GM12874 (cell line): ENCODE data around the gene ANK3.

Experiments
- TF ChIP-seq, protein P1 (sequence below): IDR thresholded peaks from 2 replicates; pipeline ENCODE4 v1.5.1; 2011; ENCODE audit warnings: low read depth, mild to moderate bottlenecking, control low read depth, low read length, moderate library complexity; ENCODE audit not compliant: insufficient read depth

ANK3 gene

GRCh38 chr10:60257767-60258428 is 131.8 kb downstream of the ANK3 start:
- TF ChIP-seq, protein P1, sequence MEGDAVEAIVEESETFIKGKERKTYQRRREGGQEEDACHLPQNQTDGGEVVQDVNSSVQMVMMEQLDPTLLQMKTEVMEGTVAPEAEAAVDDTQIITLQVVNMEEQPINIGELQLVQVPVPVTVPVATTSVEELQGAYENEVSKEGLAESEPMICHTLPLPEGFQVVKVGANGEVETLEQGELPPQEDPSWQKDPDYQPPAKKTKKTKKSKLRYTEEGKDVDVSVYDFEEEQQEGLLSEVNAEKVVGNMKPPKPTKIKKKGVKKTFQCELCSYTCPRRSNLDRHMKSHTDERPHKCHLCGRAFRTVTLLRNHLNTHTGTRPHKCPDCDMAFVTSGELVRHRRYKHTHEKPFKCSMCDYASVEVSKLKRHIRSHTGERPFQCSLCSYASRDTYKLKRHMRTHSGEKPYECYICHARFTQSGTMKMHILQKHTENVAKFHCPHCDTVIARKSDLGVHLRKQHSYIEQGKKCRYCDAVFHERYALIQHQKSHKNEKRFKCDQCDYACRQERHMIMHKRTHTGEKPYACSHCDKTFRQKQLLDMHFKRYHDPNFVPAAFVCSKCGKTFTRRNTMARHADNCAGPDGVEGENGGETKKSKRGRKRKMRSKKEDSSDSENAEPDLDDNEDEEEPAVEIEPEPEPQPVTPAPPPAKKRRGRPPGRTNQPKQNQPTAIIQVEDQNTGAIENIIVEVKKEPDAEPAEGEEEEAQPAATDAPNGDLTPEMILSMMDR, result no peak

DNA sequence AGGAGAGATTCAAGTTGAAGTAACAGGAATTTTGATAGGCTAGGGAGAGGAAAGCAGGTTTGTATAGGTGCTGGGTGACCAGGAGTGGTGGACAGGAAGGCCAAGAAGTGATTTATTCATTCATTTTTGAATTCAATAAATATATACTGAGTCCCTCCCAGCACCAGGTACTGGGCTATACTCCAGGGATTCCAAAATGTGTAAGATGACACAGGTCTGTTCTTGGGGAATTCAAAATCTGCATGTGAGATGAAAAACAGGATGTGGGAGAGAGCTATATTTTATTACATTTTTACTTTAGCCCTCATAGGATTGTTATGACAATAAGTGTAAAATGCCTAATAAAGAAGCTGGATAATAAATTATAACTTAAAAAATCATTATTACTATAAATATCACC is 134.9 kb downstream of the ANK3 start:
- TF ChIP-seq, protein P1, result no peak

DNA sequence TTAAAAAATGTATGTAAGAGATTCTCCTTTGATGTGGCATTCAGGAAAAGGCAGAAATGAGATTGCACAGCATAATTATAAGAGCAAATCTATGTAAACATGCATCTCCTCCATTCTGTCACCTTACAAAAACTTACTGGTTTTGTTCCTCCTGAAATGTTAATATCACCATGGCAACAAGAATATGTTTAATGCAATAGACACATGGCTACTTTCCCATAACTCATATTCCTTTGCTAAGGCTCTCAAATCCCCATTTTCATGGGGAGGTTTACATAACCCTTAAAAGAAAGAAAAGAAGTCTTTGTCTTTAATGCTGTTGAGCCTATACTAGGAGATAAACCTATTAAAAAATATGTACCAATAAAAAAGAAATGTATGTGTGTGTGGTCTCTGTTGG is 136.2 kb downstream of the ANK3 start:
- TF ChIP-seq, protein P1, result no peak

- TF ChIP-seq, protein P1, result peak; percentile 2; the same call in 1 of the 2 replicates
These were observed 137.0 kb downstream of the ANK3 start for GRCh38 chr10:60252688-60253087.

GRCh38 chr10:60246382-60246781 is 143.3 kb downstream of the ANK3 start:
- TF ChIP-seq, protein P1, result no peak

- TF ChIP-seq, protein P1, result no peak
These were observed 150.4 kb downstream of the ANK3 start for GRCh38 chr10:60239228-60239627.

DNA sequence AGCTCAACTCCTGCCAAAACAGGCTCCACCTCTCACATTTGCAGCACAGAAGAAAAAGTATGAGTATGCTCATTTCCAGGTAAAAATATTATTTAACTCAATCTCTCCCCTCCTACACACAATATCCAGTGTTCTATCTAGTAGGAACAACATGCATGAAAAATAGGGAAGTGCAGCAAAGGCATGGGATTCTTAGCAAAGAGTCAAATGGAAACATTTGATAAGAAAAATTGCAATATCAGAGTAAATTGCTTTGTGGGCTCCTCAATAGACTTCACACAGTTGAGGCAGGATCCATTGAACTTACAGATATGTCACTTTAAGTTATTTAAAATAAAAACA is 150.9 kb downstream of the ANK3 start:
- TF ChIP-seq, protein P1, result no peak
